HG02798 (cell line): Measurements from ENCODE around the gene HSPBP1.

ENCODE experiments used
- ATAC-seq: cut with Tn5 transposase; IDR thresholded peaks from one replicate; pipeline ENCODE4 v1.9.1; 2021; ENCODE audit warnings: mild to moderate bottlenecking; ENCODE audit not compliant: unreplicated experiment, poor library complexity

HSPBP1 gene

DNA sequence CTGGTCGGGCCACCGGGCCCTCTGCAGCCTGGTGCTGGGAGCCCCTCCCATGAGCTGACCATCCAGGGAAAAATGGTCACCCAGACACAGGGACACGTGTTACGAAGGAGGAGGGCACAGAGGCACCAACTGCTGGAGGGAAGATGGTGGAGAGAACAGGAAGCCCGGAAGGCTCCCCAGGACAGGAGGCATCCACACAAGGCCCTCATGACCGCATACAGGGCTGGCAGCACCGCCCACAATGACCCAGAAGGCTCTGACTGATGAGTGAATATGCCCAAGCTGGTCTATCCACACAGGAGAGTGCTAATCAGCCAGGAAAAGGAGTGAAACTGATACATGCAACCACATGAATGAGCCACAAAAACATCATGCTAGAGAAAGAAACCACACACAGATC is 37.4 kb downstream of the HSPBP1 start:
- no peak for ATAC-seq

DNA sequence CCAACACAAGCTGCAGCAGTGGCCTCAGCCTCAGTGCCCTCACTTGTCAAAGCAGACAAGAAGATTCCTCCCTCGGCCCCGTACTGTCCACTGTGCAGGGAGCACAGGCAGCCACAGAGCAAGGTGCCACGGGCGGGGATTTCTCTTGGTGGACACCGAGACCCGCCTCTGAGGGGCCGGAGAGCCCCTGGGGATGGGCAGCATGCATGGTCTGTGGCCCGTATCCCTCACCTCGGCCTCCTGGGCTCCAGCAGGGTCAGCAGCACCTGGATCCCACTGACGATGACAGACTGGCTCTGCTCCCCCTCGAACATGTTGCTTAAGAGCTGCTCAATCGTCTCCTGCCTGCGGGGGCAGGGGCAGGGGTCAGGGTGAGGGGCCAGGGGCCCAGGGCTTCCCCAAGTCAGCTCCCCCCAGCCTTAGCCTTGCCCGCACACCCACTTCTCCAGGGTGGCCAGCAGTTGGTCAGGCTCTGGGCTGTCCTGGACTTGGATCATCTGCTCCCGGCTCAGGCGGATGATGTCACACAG is 37.9 kb downstream of the HSPBP1 start:
- ATAC-seq: no peak

DNA sequence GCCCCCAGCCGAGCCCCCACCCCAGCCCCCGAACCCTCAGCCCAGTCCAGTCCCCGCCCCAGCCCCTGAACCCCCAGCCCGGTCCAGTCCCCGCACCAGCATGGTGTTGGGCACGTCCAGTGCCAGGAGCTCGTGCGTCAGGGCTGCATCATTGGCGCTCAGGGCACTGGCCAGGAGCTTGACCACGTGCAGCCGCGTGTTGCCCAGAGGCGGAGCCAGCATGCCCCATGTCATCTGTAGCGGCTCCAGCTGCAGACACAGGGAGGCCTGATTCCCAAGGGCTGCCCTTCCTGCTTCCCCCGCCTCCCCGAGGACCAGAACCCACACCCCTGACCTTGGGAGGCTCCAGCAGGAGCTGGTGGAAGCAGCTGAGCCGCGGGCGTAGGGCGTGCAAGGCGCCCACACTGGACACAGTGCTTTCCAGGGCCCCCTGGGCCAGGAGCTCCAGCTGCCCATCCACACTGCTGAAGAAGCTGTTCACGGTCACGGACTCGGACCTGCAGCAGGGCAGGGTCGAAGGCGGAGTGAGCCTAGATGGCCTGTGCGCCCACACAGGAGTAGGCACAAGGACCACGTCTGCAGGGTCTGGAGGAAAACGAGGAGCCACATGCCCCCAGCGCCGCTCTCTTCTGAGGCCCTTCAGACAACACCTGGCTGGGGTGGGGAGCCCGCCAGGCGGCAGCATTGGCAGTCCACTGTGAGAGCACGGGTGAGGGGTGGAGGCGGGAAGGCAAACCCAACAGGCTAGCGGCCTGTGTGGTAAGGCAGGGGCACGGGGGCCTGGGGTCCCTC is 38.6 kb downstream of the HSPBP1 start:
- no peak for ATAC-seq

DNA sequence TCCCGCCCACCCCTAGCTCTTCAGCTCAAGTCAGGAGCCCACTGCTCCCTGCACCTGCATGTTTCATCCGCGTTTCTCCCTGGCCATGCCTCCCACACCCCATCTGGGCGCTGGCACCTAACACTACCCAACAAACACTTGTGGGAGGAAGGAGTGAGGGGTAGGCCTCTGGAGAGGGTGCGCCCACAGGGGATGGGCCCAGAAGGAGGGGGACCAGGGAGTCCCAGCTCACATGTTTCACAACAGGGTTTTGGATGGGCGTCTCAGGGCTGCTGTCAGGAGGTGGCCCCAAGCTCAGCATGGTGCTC is 39.2 kb downstream of the HSPBP1 start:
- ATAC-seq: no peak

DNA sequence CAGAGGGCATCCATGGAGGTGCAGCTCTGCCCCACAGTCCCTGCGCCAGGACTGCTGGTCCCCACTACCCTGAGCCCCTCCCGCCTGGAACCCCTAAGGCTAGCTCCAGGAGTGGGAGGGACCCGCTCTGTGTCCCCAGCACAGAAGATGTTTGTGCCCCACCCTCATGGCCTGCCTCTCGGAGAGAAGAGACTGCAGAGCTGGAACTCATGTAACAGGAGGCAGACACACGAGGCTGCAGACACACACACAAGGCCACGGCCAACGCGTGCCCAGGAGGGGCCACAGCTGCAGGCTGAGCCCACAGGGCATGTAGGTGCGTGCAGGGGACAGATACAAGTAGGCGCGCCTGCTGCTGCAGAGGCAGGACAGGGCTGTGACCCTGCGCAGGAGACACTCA is 40.9 kb downstream of the HSPBP1 start:
- no peak for ATAC-seq

DNA sequence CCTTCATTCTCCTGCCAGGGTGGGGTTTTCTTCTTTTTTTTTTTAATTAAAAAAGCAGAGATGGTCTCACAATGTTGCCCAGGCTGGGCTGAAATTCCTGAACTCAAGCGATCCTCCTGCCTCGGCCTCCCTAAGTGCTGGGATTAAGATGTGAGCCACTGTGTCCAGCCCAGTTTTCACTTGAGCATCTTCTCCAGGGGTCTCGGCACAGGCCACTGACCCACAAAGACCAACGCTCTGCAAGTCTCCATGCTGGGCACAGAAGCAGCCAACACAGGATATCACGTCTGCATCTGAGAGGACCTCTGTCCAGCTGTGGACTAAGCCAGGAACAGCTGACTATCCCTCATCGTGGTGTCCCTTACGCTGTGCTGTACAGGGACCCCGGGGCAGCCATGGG is 41.9 kb downstream of the HSPBP1 start:
- ATAC-seq: no peak

DNA sequence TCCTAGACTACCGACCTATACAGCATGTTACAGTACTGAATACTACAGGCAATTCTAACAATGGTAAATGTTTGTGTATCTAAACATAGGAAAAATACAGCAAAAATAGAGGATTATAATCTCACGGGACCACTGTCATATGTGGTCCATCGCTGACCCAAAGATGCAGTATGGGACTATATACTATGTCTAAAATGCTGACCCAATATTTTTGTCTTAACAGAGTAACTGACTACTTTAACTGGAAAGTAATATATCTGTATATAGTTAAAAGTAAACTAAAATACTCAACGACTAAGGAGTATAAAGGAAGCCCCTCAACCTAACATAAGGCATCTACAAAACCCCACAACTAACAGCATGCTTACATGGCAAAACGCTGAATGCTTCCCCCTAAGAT is 46.9 kb downstream of the HSPBP1 start:
- ATAC-seq: no peak

DNA sequence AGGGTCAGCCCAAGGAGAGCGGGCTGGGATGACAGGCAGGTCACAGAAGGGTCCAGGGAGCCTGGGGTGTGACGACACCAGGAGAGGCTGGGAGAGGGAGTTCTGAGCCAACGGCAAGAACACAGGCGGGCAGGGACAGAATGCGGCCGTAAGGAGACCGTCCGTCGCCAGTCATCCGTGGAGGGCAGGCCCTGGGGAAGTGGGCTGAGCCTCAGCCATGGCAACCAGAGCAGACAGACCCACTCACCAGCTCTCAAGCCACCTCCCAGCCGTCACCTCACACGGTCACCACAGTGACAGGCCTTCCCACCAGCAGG is 47.7 kb downstream of the HSPBP1 start:
- no peak for ATAC-seq

DNA sequence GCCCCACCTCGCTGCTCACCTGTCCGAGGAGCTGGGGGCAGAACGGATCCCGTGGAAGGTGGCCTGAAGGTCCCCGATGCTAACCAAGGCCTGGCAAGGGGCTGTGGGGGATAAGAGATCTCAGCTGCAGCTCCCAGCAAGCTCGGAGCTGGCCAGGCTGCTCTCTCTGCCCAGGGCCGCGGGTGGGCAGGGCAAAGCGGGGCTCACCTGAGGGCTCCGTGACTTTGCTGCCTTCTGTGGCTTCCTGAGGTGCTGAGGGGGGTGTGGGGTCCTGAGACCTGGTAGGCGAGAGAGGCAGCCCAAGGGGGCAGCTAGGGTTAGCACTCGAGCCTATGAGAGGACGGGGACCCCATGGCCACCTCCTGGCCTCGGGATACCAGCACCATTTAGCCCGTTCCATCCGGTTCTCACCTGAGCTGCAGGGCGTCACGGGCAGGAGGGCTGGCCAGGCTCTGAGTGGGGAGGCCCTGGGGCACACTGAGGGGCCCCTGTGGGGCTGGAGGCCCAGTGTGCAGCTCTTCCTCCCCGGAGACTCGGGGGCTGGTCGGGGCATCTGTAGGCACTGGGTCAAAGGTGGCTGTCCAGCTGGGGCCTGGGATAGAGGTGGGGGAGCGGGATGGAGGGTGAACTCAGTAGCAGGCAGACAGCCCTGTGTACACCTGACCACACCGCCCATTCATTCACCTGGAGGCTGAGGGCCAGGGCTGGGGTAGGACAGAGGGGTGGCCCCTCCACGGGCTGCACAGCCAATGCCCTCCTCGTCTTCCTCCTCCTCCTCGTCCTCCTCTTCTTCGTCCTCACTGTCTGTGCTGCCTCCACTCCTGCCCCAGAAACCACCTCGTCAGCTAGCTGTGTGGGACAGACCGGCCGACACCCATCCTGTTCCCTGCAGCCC is 48.3 kb downstream of the HSPBP1 start:
- ATAC-seq: no peak

DNA sequence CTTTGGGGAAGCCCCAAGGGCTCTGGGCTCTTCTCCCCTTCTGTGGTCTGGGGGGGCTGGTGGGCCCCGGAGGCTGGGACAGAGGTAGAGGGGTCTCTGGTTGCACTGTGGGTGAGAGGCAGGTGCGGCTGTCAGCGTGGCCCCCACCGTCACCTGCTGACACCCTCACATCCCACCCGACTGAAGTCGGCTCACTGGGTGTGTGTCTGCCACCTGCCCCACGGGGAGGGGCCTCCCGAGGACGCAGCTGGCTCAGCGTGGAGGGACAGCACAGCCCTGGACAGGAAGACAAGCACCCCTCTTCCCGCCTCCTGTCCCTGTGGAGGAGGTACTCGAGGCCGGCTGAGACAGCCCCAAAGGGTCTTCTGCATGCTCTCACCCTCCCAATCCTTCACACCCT is 49.1 kb downstream of the HSPBP1 start:
- ATAC-seq: no peak

DNA sequence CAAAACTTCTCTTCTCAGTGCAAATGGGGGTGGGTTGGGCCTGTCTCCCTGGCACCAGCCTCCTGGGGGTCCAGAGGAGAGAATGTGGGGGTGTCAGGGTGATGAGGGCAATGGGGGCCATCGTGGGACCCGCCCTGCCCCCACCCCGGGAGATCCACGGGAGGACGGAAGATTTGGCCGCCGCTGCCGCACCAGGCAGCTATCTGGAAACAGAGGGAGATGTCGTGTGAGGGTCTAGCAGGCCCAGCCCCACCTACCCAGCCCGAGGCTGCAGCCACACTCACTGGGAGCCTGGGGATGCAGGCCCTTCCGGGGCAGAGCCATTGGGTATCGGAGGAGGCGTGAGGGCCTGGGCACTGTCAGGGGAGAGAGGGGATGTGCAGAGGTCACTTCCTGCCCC is 49.6 kb downstream of the HSPBP1 start:
- ATAC-seq: no peak

DNA sequence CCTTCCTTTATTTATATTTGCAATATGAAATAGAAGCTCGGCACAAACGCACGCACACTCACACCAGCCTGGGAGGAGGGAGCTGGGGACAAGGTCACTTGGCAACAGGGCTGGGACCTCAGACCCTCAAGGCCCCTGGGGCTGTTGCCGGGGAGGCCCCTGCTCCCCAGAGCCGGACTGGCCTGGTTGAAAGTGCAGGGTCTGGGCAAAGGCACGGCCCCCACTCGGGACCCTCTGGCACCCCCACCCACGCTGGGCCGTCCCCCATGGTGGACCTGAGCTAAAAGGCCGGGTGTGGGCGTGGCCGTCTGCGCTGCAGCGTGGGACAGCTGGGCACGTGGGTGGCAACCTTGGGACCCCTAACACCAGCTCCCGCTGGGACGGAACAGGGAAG is 50.1 kb downstream of the HSPBP1 start:
- no peak for ATAC-seq

DNA sequence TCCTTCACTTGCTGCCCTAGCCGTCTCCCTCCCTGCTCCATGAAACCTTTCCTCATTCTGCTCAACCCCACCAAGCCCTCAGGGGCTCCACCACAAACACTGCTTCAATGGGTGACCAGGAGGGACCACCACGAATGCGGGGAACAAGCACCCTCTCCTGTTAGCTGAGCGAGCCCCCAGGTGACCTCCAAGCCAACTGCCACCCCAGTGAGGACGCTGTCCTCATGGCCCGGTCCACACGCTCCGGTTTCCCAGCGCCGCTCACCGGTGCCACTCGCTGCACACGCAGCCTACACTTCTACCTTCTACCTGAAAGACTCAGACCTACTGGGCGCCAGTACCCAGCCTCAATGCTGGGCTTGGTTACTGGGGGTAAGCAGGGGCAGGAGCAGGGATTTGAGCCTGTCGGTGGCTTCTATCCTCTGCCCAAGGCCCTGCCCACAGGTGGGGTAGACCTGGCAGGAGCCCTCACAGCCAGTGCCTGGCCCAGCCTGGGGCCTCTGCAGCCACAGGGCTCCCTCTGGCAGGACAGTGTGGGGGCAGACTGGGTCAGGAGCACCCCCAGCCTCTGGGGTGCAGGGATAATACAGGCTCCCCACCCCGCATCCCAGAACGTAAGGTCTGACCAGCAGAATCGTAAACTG is 50.6 kb downstream of the HSPBP1 start:
- no peak for ATAC-seq

DNA sequence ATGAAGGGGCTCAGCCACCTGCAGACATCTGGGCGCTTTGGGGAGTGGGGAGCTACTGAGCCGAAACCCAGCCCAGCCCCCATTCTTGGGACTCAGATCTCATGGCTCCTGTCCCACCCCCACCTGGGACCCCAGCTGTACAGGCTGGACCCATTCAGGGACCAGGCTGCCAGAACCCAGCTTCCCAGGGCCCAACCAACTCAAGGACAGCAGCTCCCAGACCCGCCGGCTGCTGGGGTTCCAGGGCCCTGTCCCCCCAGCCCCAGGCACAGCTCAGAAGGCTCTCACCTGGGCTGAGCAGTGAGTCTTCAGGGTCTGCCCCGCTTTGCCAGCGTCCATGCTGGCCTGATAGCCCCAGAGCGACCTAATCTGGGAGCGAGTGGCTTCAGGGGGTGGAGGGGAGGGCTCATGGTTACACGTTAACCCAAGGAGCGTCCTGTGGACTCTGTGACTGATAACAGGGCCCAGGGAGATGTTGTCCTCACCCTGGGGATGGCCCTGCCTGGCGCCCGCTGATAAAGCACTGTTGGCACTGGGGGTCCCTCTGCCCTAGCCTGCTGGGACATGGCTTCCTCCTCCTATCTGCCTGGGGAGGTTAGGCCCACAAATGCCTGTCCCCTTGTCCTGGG is 51.4 kb downstream of the HSPBP1 start, which contains the start of gene TMEM86B:
TMEM86B (minus strand) TSS at position 361 of the 629 bp plus-strand sequence; CDS start at position 339, 22 bp downstream.
- no peak for ATAC-seq

DNA sequence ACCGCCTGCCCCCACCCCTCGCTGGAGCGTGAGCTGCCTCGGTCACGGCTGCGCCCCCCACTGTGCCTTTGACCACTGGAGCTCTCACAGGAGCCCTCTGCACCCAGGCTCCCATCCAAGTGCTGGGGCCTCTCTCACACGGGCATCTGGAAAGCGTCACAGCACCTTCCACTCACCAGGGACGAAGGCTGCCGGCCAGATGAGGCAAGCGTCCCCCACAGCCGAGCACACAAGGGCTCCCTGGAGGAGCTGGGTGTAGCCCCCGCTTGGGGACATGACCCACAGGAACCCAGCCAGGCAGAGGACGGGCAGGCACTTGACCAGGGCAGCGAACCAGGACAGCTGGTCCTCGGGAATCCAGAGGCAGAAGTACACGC is 51.9 kb downstream of the HSPBP1 start:
- no peak for ATAC-seq

DNA sequence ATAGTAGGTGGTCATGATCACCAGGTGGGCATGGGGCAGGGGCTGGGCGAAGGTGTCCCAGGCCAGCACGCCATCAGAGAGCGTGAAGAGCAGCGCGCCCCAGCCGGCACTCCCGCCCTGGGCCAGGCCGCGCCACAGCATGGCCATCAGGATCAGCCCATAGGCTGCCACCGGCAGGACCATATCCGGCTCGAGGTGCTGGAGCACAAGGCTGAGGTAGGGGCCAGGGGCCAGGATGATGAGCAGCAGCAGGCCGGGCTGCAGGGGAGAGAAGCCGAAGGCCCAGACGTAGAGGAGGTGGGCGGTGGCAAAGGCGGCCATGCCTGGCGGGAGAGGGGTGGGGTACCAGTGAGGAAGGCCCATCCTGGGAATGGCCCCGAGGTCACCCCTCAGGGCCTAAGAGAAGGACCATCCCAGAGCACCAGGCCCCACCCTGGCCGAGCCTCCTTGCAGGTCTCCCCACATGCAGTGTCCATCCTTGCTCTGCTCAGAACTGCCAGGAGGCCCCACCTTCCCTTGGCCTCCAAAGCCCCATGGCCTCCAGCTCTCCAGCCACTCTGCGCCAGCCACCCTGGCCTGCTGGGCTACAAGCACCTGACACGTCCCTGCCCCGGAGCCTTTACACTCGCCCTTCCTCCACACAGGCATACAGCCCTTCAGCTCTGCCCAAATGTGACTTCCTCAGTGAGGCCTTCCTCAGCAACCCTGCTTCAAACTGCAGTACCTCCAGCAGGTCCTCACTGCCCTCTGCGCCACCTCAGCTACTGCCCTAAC is 52.5 kb downstream of the HSPBP1 start:
- ATAC-seq: no peak

DNA sequence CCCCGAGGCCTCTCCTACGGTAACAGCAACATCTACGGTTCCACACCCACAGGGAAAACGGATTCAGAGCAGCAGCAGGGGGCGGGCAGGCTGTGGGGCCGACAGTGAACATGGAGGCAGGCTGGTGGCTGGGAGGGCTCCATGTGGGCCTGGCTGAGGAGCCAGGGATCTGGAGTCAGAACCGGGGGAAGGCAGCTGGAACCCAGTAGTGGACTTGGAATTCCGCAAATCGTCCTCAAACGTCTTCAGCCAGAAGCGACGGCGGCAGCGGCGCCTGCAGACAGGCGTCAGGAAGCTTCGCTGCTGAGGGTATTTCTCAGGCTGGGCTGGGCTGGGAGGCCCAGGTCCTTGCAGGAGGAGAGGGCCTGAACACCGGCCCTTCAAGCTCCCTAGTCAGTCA is 53.1 kb downstream of the HSPBP1 start:
- ATAC-seq: no peak

DNA sequence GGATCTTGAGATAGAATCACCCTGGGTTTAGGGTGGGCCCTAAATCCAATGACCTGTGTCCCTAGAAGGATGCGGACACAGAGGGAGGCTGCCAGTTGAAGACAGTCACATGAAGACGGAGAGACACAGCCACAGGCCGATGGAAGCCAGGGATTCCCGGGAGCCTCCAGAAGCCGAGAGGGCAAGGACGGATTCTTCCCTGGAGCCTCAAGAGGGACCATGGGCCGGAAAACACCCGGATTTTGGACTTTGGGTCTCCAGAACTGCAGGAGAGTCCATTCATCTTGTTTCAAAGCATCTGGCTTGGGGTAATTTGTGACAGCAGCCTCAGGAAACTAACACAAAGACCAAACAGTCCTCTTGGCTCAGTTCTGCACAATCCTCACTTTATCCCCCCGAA is 53.6 kb downstream of the HSPBP1 start:
- no peak for ATAC-seq

DNA sequence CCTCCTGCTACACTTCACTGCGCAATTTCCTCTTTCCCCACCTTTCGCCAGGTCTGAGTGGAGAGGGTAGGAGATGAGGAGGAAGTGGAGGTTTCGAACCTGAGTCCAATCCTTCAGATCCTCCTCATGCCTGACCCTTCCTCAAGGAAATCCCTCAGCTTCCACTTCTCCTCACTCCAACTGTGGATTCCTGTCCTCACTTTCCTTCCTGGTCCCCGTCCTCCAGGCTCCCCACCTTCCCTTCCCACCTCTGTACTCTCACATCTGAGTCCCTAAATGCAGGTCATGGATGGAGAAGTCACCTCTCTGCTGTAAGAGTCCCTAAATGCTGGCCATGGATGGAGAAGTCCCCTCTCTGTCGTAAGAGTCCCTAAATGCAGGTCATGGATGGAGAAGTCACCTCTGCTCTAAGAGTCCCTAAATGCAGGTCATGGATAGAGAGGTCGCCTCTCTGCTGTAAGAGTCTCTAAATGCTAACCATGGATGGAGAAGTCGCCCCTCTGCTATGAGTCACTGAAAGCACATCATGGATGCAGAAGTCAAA is 54.4 kb downstream of the HSPBP1 start:
- no peak for ATAC-seq
